Psoas muscle (tissue), 8 donors: ENCODE data around the gene EXD2. TPM values are rescaled to one million over a fixed set of nuclear protein-coding genes. Genes with fewer than 3 reads are reported as not detected.

ENCODE experiments used
- ATAC-seq, 4 donors: fragments of 200-7000 bp; cut with Tn5 transposase; one replicate each; pipeline ENCODE4 v1.9.1; 2020; ENCODE audit warnings: moderate library complexity in 3 of 4, mild to moderate bottlenecking in 2 of 4
- DNase-seq, 2 donors: peaks; one replicate each; pipeline ENCODE4 v3.0.0-alpha.2; 2020
- H3K27ac ChIP-seq: fragments of 200-600 bp; one replicate; pipeline ENCODE4 v1.8.0; 2022
- H3K27me3 ChIP-seq, 3 donors: fragments of 200-600 bp in 1 of 3; one replicate each; pipeline versions ENCODE4 v1.6.1 to v1.8.0; 2013 to 2022; ENCODE audit warnings: low read length in 2 of 3, mild to moderate bottlenecking in 2 of 3, moderate library complexity in 1 of 3; ENCODE audit not compliant: insufficient read depth in 3 of 3
- H3K36me3 ChIP-seq, 2 donors: fragments of 200-600 bp in 1 of 2; one replicate each; pipeline versions ENCODE4 v1.6.1 to v1.8.0; 2013 to 2022; ENCODE audit warnings: low read depth in 1 of 2, mild to moderate bottlenecking in 1 of 2, moderate library complexity in 1 of 2; ENCODE audit not compliant: insufficient read depth in 1 of 2
- H3K4me1 ChIP-seq: fragments of 200-600 bp; one replicate; pipeline ENCODE4 v1.8.0; 2022
- H3K4me3 ChIP-seq: fragments of 200-600 bp; one replicate; pipeline ENCODE4 v1.8.0; 2022; ENCODE audit warnings: mild to moderate bottlenecking
- H3K9me3 ChIP-seq: fragments of 200-600 bp; one replicate; pipeline ENCODE4 v1.8.0; 2022
- WGBS, 3 donors: extraction: QIAGEN DNeasy Blood & Tissue Kit; methylation state at CpG; one replicate each; pipeline versions ENCODE4 v1.1.6 to v1.1.7; 2013; 5-methylcytosine and 5-hydroxymethylcytosine counted together
- intact Hi-C, 2 donors: fragments of 100-400 bp; cut with DNase I; formaldehyde crosslinking; loops; one replicate each; pipeline versions ENCODE4 v1.11.0 to v1.14.2; 2022
- polyA plus RNA-seq, 3 donors: library from polyadenylated mRNA; stranded (reverse); fragments of 200-250 nt; gene quantifications; one replicate each; pipeline ENCODE4 v1.2.3, GENCODE V29; 2013
- total RNA-seq, 4 donors: library from RNA; stranded (reverse); fragmentation: NEBNext Ultra II Directional in 2 of 4; extraction: Animal tissue kit (Norgen Biotek cat#: 25700) in 2 of 4; gene quantifications; one replicate each; pipeline versions ENCODE4 v1.2.1 to v1.2.4, GENCODE V29; 2021 to 2023
- TF ChIP-seq, protein P1 (sequence below): fragments of 200-600 bp; IDR thresholded peaks from one replicate; pipeline ENCODE4 v1.8.0; 2022; ENCODE audit warnings: antibody characterized with exemption
- donor health status: healthy with polysubstance abuse.
- donor health status: DM: no; HTN: no; CAD: no; lungs with moderate emphysema.
- donor health status: Bipolar disorder and iron deficiency.
- donor health status: healthy.
- donor health status: DM: yes; HTN: yes; CAD: no.
- donor health status: DM: no; HTN: no; CAD: no.
- donor health status: DM: no; HTN: no; CAD: no.
- donor health status: DM: yes; HTN: yes; CAD: no.

Gene EXD2
- total and polyA plus RNA-seq, 7 donors, result 6.8 to 17.3 (median 12.6) TPM

DNA sequence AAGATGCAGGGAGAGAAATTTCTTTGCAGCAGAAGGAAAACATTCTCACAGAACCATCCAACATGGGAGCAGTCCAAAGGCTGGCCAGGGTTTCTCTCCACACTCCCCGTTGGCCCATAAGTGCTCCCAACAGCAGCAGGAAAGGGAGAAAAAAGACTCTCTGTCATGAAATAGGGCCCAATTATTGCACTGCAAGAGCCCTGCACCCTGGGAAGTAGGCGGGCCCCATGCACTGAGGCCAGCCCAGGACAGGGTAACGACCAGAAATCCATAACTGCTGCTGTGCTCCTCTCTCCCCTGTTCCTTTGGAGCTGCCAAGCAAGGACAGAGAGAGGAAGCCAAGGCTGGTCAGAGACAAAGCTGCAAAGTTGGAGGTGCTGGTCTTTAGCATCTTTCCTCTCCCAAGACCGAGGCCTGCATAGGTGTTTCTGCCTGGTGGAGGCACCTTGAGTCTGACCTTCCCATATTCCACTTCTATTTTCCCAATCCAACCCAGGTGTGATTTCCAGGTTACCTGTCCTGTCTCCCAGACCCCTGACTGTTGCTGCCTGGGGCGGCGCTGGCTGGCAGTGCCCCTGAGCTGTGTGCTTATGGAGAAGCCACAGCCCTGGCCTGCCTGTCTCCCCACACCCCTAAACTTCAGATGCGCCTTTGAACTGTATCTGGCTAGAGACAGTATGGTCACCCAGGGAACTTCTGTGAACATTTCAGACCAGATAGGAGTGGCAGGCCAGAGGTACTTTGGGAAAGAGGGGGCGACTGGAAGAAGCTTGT is 75.5 kb downstream of the EXD2 start:
- intact Hi-C loops, result no loop called here
- H3K4me1 ChIP-seq, result no peaks in the 10 kb centered on the region
- TF ChIP-seq, protein P1, sequence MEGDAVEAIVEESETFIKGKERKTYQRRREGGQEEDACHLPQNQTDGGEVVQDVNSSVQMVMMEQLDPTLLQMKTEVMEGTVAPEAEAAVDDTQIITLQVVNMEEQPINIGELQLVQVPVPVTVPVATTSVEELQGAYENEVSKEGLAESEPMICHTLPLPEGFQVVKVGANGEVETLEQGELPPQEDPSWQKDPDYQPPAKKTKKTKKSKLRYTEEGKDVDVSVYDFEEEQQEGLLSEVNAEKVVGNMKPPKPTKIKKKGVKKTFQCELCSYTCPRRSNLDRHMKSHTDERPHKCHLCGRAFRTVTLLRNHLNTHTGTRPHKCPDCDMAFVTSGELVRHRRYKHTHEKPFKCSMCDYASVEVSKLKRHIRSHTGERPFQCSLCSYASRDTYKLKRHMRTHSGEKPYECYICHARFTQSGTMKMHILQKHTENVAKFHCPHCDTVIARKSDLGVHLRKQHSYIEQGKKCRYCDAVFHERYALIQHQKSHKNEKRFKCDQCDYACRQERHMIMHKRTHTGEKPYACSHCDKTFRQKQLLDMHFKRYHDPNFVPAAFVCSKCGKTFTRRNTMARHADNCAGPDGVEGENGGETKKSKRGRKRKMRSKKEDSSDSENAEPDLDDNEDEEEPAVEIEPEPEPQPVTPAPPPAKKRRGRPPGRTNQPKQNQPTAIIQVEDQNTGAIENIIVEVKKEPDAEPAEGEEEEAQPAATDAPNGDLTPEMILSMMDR, result no peak
- H3K27me3 ChIP-seq, result peaks cover 0 to 30% (median 3%) of the 10 kb centered on the region in 3 donors
- H3K9me3 ChIP-seq, result no peaks in the 10 kb centered on the region
- 78 to 87% (median 81%) methylated on average over 8 of the region's 8 CpGs for WGBS, 3 donors
- no peaks in the 10 kb centered on the region for H3K36me3 ChIP-seq
- ATAC-seq (no peak), DNase-seq (no peak)
- H3K4me3 ChIP-seq, result no peak overlapping the region
- H3K27ac ChIP-seq, result no peak overlapping the region

- Histone ChIP-seq H3K36me3 (no peaks in the 10 kb centered on the region), H3K4me1 (no peaks in the 10 kb centered on the region), H3K4me3 (no peak overlapping the region), H3K27me3 (peaks cover 0 to 22% (median 3%) of the 10 kb centered on the region in 3 donors), H3K9me3 (no peaks in the 10 kb centered on the region), H3K27ac (no peak overlapping the region)
- ATAC-seq, result no peak
- WGBS, 3 donors, result 91 to 94% (median 93%) methylated on average over 4 of the region's 4 CpGs
- TF ChIP-seq, protein P1, result no peak
- DNase-seq, result no peak
- intact Hi-C loops, result no loop called here
Observed at GRCh38 chr14:69267492-69267891, 76.2 kb downstream of the EXD2 start.

DNA sequence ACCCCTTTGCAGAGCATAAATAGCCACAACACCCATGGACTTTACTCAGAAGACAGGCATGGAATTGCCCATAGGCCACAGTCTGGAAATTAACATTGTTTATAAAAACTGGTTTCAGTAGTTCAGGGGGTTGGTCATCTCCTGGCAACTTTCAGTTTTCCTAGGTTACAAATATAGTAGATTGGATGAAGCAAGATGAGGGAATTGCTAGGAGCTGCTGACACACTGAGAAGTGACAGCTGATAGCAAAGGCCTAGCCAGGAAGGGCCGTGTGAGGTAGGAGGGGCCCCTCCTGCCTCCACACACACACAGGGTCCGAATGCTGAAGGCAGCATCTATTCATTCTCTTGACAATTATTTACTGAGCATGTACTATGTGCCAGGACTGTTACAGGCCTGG is 76.9 kb downstream of the EXD2 start:
- no peaks in the 10 kb centered on the region for H3K4me1 ChIP-seq
- H3K27me3 ChIP-seq, result peaks cover 0 to 15% (median 3%) of the 10 kb centered on the region in 3 donors
- intact Hi-C loops, result no loop called here
- H3K27ac ChIP-seq, result no peak overlapping the region
- no peak overlapping the region for H3K4me3 ChIP-seq
- TF ChIP-seq, protein P1, result no peak
- 41 to 56% (median 47%) methylated on average over 2 of the region's 2 CpGs for WGBS, 3 donors
- DNase-seq (no peak), ATAC-seq (no peak)
- H3K36me3 ChIP-seq, result no peaks in the 10 kb centered on the region
- no peaks in the 10 kb centered on the region for H3K9me3 ChIP-seq

DNA sequence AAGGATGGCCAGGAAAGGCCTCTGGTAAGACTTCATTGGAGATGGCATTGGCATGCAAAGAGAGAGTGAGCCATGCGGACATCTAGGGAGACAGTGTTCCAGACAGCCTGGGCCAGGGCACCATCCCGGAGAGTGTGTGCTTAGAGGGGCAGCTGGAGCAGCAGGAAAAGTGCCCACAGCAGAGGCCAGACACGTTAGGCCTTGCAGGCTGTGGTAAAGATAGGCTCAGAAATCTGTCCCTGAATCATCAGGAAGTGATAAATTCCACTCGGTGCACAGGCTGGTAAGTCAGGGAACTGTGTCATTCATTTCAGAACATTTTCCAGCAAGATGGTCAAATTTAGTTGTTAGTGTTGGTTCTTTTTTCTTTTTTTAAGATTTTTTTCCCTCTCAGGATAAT is 77.5 kb downstream of the EXD2 start:
- Histone ChIP-seq H3K36me3 (no peaks in the 10 kb centered on the region), H3K4me3 (no peak overlapping the region), H3K9me3 (no peaks in the 10 kb centered on the region), H3K27me3 (peaks cover 0 to 10% (median 3%) of the 10 kb centered on the region in 3 donors), H3K27ac (no peak overlapping the region), H3K4me1 (no peaks in the 10 kb centered on the region)
- TF ChIP-seq, protein P1, result no peak
- intact Hi-C loops, result no loop called here
- DNase-seq (no peak), ATAC-seq (no peak)
- 54 to 69% (median 59%) methylated on average over 4 of the region's 4 CpGs for WGBS, 3 donors
